Glomerular endothelial cell (primary cell): ENCODE measurements around the gene DISC1. TPM values are rescaled to one million over a fixed set of nuclear protein-coding genes. Genes with fewer than 3 reads are reported as not detected.
"Not testable (repeated sequence)": the region's sequence is repeated elsewhere in the genome, so short reads cannot be mapped to it uniquely, and the experiment has no call there.

Experiments used
- DNase-seq: peaks from one replicate; pipeline ENCODE4 v3.0.0-alpha.2; 2011; ENCODE audit warnings: low read depth, low spot score; ENCODE audit errors: extremely low read depth
- total RNA-seq: library from RNA; depleted of rRNA; stranded (reverse); fragments of >200 nt; gene quantifications from 2 replicates; pipeline ENCODE4 v1.2.3, GENCODE V29; 2015

Gene DISC1
- total RNA-seq, 1 donor from 2014 or later, result 36.7 TPM

- no peak for DNase-seq
Observed at GRCh38 chr1:231634323-231635013, 7.9 kb downstream of the DISC1 start.

- DNase-seq, result no peak
Observed at GRCh38 chr1:231636157-231636556, 9.6 kb downstream of the DISC1 start.

GRCh38 chr1:231636922-231637321, 10.3 kb downstream of the DISC1 start:
- not testable (repeated sequence) for DNase-seq

- no peak for DNase-seq
Observed at GRCh38 chr1:231638647-231639046, 12.1 kb downstream of the DISC1 start.

- DNase-seq, result no peak
Observed at GRCh38 chr1:231639819-231640218, 13.2 kb downstream of the DISC1 start.

- not testable (repeated sequence) for DNase-seq
Observed at GRCh38 chr1:231641444-231641843, 14.9 kb downstream of the DISC1 start.

GRCh38 chr1:231642061-231642460, 15.5 kb downstream of the DISC1 start:
- not testable (repeated sequence) for DNase-seq

GRCh38 chr1:231642618-231643017, 16.0 kb downstream of the DISC1 start:
- DNase-seq, result no peak

- no peak for DNase-seq
Observed at GRCh38 chr1:231643071-231643934, 16.7 kb downstream of the DISC1 start.

GRCh38 chr1:231643935-231644237, 17.3 kb downstream of the DISC1 start:
- DNase-seq, result no peak

- not testable (repeated sequence) for DNase-seq
Observed at GRCh38 chr1:231645634-231646033, 19.0 kb downstream of the DISC1 start.

- DNase-seq, result not testable (repeated sequence)
Observed at GRCh38 chr1:231646165-231646564, 19.6 kb downstream of the DISC1 start.

GRCh38 chr1:231651621-231652260, 25.2 kb downstream of the DISC1 start:
- not testable (repeated sequence) for DNase-seq

- DNase-seq, result no peak
Observed at GRCh38 chr1:231653632-231654031, 27.0 kb downstream of the DISC1 start.

- DNase-seq, result no peak
Observed at GRCh38 chr1:231656741-231657140, 30.2 kb downstream of the DISC1 start.

- DNase-seq, result not testable (repeated sequence)
Observed at GRCh38 chr1:231658223-231658622, 31.6 kb downstream of the DISC1 start.

GRCh38 chr1:231660198-231660597, 33.6 kb downstream of the DISC1 start:
- DNase-seq, result no peak

- no peak for DNase-seq
Observed at GRCh38 chr1:231663211-231663792, 36.7 kb downstream of the DISC1 start.

- DNase-seq, result no peak
Observed at GRCh38 chr1:231665101-231665500, 38.5 kb downstream of the DISC1 start.

GRCh38 chr1:231665726-231666125, 39.1 kb downstream of the DISC1 start:
- DNase-seq, result no peak

GRCh38 chr1:231666220-231666936, 39.8 kb downstream of the DISC1 start:
- no peak for DNase-seq
